ENCODE data around the gene URGCP.

Gene URGCP
- 16.2 to 33.4 reads per million in 2 donors for total RNA-seq

- DNase-seq = peak; percentile 25 to 70 (median 30)
Measured at GRCh38 chr7:43906331-43907010, at the start of gene URGCP. Gene URGCP, minus strand, starts transcription at chr7:43906596. Its CDS starts 21 bp downstream, at chr7:43906575.

- no peak for DNase-seq
Measured at GRCh38 chr7:43956027-43956426, 49.6 kb upstream of the URGCP start.

GRCh38 chr7:43954524-43955228 lies 48.3 kb upstream of the URGCP start:
- DNase-seq = peak in 1 of 5 experiments; percentile 46

GRCh38 chr7:43953071-43953470 lies 46.7 kb upstream of the URGCP start:
- DNase-seq = no peak

GRCh38 chr7:43952028-43952427 lies 45.6 kb upstream of the URGCP start:
- DNase-seq = no peak

GRCh38 chr7:43944286-43944685 lies 37.9 kb upstream of the URGCP start:
- no peak for DNase-seq

- DNase-seq = no peak
Measured at GRCh38 chr7:43943417-43944187, 37.2 kb upstream of the URGCP start.

GRCh38 chr7:43942997-43943396 lies 36.6 kb upstream of the URGCP start:
- no peak for DNase-seq

- no peak for DNase-seq
Measured at GRCh38 chr7:43942250-43942649, 35.9 kb upstream of the URGCP start.

- DNase-seq = no peak
Measured at GRCh38 chr7:43938892-43939482, 32.6 kb upstream of the URGCP start.

- DNase-seq = no peak
Measured at GRCh38 chr7:43937444-43937843, 31.0 kb upstream of the URGCP start.

- no peak for DNase-seq
Measured at GRCh38 chr7:43933902-43934560, 27.6 kb upstream of the URGCP start.

- no peak for DNase-seq
Measured at GRCh38 chr7:43931346-43931745, 24.9 kb upstream of the URGCP start.

- DNase-seq = no peak
Measured at GRCh38 chr7:43929529-43930457, 23.4 kb upstream of the URGCP start.

- no peak for DNase-seq
Measured at GRCh38 chr7:43927810-43928209, 21.4 kb upstream of the URGCP start.

GRCh38 chr7:43926798-43927123 lies 20.4 kb upstream of the URGCP start:
- no peak for DNase-seq

GRCh38 chr7:43925984-43926797 lies 19.8 kb upstream of the URGCP start, which contains the start of gene UBE2D4:
Gene UBE2D4, plus strand, starts transcription at chr7:43926436. Its CDS starts 97 bp downstream, at chr7:43926533.
- DNase-seq = peak; percentile 74 to 90 (median 82)

- no peak for DNase-seq
Measured at GRCh38 chr7:43922726-43923125, 16.3 kb upstream of the URGCP start.

GRCh38 chr7:43921423-43921822 lies 15.0 kb upstream of the URGCP start:
- DNase-seq = no peak

GRCh38 chr7:43915907-43916306 lies 9.5 kb upstream of the URGCP start:
- no peak for DNase-seq

GRCh38 chr7:43914795-43915194 lies 8.4 kb upstream of the URGCP start:
- DNase-seq = no peak
